ENCODE results near the gene HTR6.

The HTR6 gene

DNA sequence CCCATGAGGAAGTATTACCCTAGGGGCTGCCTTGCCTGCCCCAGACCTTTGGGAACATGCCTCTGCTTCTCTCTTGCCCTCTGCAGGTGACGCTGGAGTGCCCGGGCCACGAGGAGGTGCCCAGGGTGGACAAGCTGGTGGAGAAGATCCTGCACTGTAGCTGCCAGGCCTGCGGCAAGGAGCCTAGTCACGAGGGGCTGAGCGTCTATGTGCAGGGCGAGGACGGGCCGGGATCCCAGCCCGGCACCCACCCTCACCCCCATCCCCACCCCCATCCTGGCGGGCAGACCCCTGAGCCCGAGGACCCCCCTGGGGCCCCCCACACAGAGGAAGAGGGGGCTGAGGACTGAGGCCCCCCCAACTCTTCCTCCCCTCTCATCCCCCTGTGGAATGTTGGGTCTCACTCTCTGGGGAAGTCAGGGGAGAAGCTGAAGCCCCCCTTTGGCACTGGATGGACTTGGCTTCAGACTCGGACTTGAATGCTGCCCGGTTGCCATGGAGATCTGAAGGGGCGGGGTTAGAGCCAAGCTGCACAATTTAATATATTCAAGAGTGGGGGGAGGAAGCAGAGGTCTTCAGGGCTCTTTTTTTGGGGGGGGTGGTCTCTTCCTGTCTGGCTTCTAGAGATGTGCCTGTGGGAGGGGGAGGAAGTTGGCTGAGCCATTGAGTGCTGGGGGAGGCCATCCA lies 7.8 kb upstream of the HTR6 start:
- DNase-seq (ENCODE audit: low read depth in 2 of 2), result no peak

DNA sequence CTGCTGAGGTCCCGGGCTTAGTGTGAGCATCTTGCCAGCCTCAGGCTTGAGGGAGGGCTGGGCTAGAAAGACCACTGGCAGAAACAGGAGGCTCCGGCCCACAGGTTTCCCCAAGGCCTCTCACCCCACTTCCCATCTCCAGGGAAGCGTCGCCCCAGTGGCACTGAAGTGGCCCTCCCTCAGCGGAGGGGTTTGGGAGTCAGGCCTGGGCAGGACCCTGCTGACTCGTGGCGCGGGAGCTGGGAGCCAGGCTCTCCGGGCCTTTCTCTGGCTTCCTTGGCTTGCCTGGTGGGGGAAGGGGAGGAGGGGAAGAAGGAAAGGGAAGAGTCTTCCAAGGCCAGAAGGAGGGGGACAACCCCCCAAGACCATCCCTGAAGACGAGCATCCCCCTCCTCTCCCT lies 7.2 kb upstream of the HTR6 start:
- no peak for DNase-seq (ENCODE audit: low read depth in 2 of 2)

DNA sequence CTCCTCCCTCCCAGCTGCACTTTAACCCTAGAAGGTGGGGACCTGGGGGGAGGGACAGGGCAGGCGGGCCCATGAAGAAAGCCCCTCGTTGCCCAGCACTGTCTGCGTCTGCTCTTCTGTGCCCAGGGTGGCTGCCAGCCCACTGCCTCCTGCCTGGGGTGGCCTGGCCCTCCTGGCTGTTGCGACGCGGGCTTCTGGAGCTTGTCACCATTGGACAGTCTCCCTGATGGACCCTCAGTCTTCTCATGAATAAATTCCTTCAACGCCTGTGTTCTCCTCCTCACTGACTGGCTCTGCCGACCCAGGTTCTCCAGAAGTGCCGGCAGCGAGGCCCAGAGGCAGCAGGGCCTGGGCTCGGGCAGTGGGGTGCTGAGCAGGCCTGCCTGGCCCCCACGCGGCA lies 6.5 kb upstream of the HTR6 start:
- DNase-seq (ENCODE audit: low read depth in 2 of 2), result no peak

DNA sequence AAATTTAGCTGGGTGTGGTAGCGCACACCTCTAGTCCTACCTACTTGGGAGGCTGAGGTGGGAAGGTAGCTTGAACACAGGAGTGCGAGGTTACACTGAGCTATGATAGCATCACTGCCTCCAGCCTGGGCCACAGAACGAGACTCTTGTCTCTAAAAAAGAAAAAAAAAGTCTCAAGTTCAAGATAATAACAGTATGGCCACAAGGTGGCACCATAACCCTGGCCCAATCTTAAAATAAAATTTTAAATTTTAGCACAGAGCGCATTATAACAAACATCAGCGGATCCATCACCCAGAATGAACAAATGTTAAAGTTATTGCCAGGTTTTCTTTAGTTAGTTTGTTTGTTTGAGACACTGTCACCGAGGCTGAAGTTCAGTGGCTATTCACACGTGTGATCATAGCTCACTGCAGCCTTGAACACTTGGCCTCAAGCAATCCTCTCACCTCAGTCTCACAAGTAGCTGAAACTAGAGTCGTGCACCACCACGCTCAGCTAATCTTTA lies 2.9 kb upstream of the HTR6 start:
- no peak for DNase-seq (ENCODE audit: low read depth in 2 of 2)

DNA sequence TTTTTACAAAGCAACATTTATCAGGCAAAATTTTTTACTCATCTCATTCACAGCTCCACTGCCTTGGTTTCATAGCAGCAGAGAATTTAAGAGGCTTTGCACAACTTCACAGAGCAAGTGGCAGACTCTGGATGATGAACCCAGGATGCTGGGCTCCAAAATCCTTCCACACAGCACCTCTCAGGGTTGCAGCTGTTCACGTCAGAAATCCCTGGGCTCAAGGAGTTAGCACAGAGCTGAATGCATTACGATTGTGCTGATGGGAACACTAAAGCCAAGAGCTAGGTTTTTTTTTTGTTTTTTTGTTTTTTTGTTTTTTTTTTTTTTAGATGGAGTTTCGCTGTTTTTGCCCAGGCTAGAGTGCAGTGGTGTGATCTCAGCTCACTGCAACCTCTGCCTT lies 2.4 kb upstream of the HTR6 start:
- DNase-seq (ENCODE audit: low read depth in 2 of 2), result no peak

DNA sequence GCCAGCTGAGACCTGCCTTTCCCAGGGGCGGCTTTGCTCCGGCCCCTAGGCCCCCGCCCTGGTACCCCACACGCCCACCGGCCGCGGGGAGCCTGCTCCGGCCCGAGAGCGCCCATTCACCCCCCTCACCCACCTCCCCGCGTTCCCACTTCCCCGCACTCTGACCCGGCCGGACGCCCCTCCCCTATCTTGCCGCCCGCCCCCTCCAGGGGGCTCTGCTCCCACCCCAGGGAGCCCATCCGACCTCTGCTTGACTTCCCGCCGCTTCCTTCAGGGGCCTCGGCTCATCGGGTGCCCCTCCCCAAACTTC lies 466 bp downstream of the HTR6 start:
- no peak for DNase-seq (ENCODE audit: low read depth in 2 of 2)

DNA sequence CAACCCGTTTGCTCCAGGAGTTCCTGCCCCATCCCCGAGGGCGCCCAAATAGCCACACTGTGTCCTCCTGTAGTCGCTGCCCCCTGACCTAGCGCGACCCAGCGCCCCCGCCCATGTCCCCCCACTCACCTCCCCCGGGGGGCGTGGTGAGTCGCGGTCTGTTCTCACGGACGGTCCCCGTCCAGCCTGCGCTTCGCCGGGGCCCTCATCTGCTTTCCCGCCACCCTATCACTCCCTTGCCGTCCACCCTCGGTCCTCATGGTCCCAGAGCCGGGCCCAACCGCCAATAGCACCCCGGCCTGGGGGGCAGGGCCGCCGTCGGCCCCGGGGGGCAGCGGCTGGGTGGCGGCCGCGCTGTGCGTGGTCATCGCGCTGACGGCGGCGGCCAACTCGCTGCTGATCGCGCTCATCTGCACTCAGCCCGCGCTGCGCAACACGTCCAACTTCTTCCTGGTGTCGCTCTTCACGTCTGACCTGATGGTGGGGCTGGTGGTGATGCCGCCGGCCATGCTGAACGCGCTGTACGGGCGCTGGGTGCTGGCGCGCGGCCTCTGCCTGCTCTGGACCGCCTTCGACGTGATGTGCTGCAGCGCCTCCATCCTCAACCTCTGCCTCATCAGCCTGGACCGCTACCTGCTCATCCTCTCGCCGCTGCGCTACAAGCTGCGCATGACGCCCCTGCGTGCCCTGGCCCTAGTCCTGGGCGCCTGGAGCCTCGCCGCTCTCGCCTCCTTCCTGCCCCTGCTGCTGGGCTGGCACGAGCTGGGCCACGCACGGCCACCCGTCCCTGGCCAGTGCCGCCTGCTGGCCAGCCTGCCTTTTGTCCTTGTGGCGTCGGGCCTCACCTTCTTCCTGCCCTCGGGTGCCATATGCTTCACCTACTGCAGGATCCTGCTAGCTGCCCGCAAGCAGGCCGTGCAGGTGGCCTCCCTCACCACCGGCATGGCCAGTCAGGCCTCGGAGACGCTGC lies 1.1 kb downstream of the HTR6 start:
- DNase-seq (ENCODE audit: low read depth in 2 of 2), result no peak

DNA sequence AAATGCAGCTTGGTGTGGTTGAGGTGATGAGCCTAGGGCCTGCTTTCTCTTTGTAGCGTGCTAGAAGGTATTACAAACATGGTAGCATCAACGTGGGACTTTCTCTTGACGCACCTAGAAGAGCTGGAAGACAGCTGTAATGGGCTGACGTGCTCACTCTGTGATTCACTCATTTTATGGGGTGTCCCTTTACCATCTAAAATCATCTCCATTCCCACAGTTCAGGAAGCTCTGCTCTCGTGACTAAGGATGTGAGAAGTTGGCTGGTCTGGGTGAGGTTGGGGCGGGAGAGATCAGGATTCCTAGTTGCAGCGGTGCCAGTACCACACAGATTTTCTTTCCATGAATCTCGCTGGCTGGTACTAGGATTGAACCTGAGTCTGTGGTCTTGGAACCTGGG lies 4.2 kb downstream of the HTR6 start:
- no peak for DNase-seq (ENCODE audit: low read depth in 2 of 2)

DNA sequence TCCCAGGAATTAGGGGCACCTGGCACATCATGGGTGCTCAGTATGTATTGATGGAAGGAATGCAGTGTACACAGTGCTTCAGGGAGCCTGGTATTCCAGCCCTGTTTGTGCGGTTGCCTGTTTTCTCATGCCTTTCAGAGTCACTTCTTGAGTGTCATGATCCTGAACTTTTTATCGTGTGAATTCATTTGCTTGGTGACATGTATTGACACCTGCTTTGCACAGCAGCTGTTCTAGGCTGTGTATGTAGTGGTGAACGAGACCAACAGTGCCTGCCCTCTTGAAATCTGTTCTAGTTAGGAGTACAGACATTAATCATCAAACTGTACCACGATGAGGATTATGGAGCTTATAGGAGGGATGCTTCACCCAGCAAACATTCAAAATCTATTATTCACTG lies 6.1 kb downstream of the HTR6 start:
- DNase-seq (ENCODE audit: low read depth in 2 of 2), result no peak

DNA sequence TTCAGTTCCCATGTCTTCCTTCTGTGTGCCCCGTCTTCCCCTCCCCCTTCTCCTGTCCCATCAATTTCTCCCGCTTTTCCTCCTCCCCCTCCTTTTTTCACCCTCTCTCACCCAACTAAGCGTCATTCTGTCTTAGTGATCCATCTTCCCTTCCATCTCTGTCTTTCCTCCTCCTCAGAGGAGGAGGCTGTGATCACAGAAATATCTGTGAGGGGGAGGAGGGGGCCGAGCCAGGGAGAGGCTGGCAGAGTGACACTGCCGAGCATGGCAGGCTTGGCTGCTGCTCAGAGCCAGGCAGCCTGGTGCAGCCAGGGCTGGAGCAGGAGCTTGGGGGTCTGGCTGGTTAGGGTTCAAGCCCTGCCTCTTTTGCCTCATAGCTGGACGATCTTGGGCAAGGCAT lies 7.6 kb downstream of the HTR6 start:
- DNase-seq (ENCODE audit: low read depth in 2 of 2), result no peak

DNA sequence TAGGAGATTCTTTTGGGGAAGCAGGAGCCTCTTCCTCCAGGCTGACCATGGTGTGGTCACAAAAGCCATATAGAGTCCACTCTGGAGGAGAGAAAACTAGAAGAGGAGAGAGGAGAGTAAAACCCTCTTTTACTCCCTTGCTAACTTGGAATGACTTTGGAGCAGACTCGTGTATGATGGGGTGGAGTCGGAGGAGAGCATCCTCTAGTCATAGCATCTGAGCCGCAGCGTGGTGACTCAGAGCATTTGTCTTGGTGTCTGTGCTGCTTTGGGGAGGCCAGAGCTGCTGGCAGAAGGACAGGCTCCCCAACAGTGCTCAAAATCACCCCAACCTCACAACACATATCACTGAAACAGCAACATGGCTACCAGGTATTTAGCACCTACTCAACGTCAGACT lies 11.1 kb downstream of the HTR6 start:
- DNase-seq (ENCODE audit: low read depth in 2 of 2), result no peak

DNA sequence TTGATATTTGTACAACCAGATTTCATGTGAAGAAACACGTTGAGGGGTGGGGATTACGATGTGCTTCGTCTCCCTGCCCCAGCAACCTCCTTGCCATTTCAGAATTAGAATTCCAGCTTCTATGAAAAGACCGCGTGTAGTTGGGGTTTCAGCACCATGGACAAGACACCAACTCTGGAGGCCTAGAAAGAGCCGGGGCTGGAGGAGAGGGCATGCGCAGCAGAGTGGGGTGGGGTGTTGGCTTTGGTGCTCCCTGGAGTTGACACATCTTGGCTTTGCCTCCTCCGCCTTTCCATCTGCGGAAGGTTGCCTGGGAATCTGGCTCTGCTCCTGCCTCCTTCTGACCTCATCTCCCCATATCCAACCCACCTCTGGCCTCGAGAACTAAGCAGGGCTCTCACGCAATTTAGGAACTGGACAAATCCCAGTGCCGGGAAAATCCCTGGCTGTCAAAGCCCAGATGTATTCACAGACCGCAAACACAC lies 11.8 kb downstream of the HTR6 start:
- DNase-seq (ENCODE audit: low read depth in 2 of 2), result no peak

DNA sequence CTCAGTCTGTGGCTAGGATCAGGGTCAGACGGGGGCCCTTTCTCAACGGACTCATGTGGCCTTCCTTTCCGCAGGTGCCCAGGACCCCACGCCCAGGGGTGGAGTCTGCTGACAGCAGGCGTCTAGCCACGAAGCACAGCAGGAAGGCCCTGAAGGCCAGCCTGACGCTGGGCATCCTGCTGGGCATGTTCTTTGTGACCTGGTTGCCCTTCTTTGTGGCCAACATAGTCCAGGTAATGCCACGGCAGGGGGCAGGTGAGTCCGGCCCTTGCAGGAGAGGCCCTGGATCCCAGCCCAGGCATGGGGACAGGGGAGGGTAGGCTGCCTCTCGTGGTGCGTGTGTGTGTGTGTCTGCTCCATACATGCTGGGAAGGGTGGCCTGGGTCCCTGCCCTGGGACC lies 13.8 kb downstream of the HTR6 start:
- DNase-seq (ENCODE audit: low read depth in 2 of 2), result no peak

DNA sequence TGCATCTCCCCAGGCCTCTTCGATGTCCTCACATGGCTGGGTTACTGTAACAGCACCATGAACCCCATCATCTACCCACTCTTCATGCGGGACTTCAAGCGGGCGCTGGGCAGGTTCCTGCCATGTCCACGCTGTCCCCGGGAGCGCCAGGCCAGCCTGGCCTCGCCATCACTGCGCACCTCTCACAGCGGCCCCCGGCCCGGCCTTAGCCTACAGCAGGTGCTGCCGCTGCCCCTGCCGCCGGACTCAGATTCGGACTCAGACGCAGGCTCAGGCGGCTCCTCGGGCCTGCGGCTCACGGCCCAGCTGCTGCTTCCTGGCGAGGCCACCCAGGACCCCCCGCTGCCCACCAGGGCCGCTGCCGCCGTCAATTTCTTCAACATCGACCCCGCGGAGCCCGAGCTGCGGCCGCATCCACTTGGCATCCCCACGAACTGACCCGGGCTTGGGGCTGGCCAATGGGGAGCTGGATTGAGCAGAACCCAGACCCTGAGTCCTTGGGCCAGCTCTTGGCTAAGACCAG lies 14.3 kb downstream of the HTR6 start:
- DNase-seq (ENCODE audit: low read depth in 2 of 2), result no peak

DNA sequence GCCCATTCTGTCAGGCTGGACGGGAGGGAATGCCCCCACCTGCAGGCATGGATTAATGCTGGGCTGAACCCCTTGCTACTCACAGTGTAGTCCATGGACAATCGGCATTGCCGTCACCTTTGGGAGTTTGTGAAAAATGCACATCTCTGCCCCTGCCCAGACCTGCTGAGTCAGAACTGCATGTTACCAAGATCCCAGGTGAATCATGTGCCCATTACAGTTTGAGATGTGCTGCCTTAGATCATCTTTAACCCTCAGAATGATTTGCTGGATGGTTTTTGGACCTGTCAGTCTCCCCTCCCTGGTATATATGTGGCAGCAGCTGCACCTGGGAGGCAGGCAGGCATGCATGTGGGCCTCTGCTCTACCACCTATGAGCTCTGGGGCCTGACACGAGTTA lies 15.0 kb downstream of the HTR6 start:
- no peak for DNase-seq (ENCODE audit: low read depth in 2 of 2)

DNA sequence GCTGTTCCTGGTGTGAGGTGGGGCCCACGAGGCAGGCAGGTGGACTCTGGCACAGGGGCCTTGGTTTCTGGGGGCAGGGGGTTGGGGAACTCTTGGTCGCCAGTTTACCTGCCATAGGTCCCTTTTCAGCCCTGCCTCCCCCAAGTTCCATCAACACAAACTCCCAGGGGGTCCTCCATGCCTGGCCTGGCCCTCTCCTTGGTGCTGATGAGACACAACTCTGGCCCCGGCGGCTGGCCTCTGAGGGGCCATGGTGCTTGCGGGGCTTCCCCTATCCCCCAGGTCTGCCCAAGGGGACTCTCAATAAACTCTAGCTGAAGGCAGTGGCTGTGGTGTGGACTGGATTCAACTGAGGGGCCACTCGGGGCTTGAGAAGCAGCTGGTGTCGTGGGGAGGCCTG lies 16.0 kb downstream of the HTR6 start:
- no peak for DNase-seq (ENCODE audit: low read depth in 2 of 2)

DNA sequence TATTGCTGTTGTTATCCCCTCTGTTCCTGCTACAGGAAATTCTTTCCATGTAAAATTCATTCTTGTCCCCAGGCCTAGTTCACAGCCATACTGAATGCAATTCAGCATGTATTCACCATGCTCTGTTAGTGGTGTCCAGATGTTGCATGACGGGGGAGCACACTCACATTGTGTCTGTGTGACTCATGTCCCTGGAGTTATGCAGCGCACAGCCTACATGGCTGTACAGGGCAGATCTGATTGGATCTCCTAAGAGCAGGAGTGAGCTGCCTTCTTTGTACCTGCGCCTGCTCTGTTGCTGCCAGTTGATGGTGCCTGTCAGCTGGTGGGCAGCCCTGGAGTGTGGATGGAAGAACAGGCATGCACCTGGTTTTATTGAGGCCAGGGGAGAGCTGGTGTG lies 17.6 kb downstream of the HTR6 start:
- no peak for DNase-seq (ENCODE audit: low read depth in 2 of 2)

DNA sequence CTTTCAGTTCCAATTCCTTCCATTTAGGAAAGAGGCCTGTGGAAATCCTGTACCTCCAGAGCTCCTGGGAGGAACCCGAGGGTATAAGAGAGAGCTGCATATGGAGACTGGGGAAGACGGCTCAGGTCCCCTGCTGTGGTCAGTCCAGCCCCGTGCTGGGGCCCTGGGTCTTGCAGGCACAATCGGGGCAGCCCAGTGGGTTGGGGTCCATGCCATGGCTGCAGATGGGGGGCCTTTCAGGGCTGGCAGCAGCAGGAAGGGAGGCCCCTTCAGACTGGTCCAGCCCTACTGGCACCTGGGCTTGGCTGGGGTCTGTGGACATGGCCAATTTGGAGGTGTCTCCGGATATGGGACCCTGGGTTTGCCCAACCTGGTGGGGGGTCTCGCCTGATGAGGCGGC lies 18.2 kb downstream of the HTR6 start:
- no peak for DNase-seq (ENCODE audit: low read depth in 2 of 2)

DNA sequence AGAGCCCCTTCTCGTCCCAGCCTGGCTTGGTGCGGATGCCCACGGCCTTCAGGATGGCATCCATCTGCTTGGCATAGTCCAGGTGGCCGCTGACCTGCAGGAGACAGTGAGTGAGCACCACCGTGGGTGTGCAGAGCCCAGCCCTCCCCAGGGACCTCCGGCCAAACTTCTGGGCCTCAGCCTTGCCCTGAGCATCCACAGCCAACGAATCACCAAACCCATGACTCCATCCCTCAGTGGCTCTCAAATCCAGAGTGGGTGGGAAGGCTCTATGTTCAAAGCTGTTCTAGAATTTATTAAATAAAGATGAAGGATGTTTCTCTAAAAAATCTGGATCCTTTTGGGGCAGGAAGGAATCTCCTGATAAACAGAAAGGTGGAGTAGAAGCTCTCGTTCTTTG lies 18.7 kb downstream of the HTR6 start:
- no peak for DNase-seq (ENCODE audit: low read depth in 2 of 2)

DNA sequence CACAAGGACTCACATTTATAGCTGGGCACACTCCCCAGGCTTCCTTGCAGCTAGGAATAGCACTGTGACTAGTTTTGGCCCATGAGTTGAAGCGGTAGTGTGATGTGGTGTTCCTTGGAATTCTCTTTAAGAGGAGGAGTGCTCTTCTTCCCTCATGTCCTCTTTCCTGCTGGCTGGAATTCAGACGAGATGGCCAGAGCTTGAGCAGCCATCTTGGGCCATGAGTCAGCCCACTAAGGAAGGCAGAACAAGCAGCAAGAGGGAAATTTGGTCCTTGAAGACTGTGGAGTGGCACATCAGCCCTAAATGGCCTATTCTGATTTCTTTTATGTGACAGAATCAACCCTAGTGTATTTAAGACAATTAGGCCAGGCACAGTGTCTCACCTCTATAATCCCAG lies 20.0 kb downstream of the HTR6 start:
- no peak for DNase-seq (ENCODE audit: low read depth in 2 of 2)

DNA sequence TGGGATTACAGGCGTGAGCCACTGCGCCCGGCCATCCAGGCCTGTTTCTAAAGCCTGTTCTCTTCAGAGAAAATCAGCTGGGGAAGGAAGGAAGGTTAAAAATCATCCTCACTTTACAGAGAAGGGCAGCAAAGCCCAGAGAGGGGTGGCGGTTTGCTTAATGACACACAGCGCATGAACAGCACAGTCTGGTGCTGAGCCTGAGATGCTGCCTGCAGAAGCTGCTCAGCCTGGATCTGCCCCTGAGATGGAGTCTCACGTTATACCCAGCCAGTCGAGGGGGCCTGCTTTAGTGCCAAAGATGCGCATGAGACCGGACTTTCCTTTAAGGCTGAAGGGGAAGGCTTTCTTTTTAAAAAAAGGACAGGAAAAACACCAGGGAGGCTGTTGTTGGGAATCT lies 21.3 kb downstream of the HTR6 start:
- no peak for DNase-seq (ENCODE audit: low read depth in 2 of 2)

DNA sequence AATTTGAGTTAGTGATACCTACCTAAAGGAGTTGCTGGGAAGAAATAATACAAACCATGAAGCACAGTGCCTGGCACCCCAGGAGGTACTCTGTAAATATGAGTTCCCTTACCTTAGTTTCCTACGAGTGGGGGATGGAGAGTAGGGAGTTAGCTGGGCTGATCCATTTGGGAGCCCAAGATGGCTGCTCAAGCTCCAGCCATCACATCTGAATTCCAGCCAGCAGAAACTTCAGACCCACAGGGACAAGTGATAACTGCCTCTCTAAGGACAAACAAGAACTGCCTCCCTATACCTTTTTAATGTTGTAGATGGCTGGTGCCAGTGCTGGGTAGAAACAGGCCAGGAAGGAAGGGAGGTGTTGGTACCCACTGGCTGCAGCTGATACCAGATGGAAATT lies 22.7 kb downstream of the HTR6 start:
- DNase-seq (ENCODE audit: low read depth in 2 of 2), result no peak

Data from stimulated activated CD8-positive, alpha-beta memory T cell treated with anti-CD3 and anti-CD28 coated beads, Interleukin-15, amount 100 ng/mL, for 4 hours (primary cell).